ENCODE results near the gene RTP5. TPM values are rescaled to one million over a fixed set of nuclear protein-coding genes. Genes with fewer than 3 reads are reported as not detected.

Gene RTP5
- total RNA-seq, 2 donors from 2014 or later, result not detected

GRCh38 chr2:241834527-241835210, 34.9 kb upstream of the RTP5 start:
- Histone ChIP-seq H3K9me3 (no peaks in the 10 kb centered on the region), H3K4me1 (no peaks in the 10 kb centered on the region), H3K27ac (no peak overlapping the region), H3K4me3 (no peak overlapping the region), H3K36me3 (replicated peaks in 1 of 2; ENCODE audit: insufficient read depth in 1 of 2, low read depth in 2 of 2) (no peaks in the 10 kb centered on the region), H3K27me3 (no peaks in the 10 kb centered on the region)
- 84% methylated on average over 10 of the region's 10 CpGs for WGBS, 2 donors
- no peak for DNase-seq
- intact Hi-C loops (cut with DNase I), result no loop called here
- no peak for TF ChIP-seq POLR2A (IDR thresholded peaks at IDR 0.05)
- no peak for TF ChIP-seq CTCF (IDR thresholded peaks at IDR 0.05)
- no peak for ATAC-seq

DNA sequence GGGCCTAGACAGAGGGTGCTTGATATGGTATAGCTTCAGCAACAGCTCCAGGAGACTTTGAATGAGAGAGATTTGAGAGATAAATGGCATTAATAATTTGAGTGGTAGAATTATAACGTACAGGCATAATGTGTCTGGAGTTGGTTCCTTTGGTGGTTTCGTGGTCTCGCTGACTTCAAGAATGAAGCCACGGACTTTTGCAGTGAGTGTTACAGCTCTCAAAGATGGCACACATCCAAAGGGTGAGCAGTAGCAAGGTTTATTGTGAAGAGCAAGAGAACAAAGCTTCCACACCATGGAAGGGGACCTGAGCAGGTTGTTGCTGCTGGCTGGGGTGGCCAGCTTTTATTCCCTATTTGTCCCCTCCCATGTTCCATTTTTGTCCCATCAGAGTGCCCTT, 33.9 kb upstream of the RTP5 start:
- Histone ChIP-seq H3K27me3 (no peaks in the 10 kb centered on the region), H3K27ac (no peak overlapping the region), H3K4me3 (no peak overlapping the region), H3K4me1 (no peaks in the 10 kb centered on the region), H3K9me3 (no peaks in the 10 kb centered on the region), H3K36me3 (replicated peaks in 1 of 2; ENCODE audit: insufficient read depth in 1 of 2, low read depth in 2 of 2) (no peaks in the 10 kb centered on the region)
- no peak for TF ChIP-seq POLR2A (IDR thresholded peaks at IDR 0.05)
- TF ChIP-seq CTCF (IDR thresholded peaks at IDR 0.05), result no peak
- 56 to 76% methylated on average over 4 of the region's 4 CpGs for WGBS, 2 donors
- ATAC-seq (no peak), DNase-seq (no peak)
- intact Hi-C loops (cut with DNase I), result no loop called here

DNA sequence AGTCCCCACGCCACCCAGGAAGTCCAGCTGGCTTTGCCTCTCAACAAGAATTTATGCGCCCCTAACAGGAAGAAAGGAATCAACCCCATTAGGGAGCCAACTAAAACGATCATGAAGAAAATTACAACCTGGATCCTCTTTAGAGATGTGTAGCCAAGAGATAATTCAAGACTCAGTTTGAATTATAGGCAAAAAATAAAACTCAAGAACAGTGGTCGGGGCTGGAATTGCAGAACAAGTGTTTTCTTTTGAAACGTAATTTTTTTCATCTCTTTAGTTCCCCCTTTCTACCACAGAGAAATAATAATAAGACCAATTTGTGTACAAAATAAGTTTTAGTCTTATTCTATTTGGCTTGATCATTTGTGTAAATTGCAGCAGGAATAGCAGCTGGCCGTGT, 33.2 kb upstream of the RTP5 start:
- Histone ChIP-seq H3K27ac (no peak overlapping the region), H3K27me3 (no peaks in the 10 kb centered on the region), H3K36me3 (replicated peaks in 1 of 2; ENCODE audit: insufficient read depth in 1 of 2, low read depth in 2 of 2) (no peaks in the 10 kb centered on the region), H3K4me1 (no peaks in the 10 kb centered on the region), H3K4me3 (no peak overlapping the region), H3K9me3 (no peaks in the 10 kb centered on the region)
- ATAC-seq, result no peak
- intact Hi-C loops (cut with DNase I), result no loop called here
- 52 to 55% methylated on average over 6 of the region's 6 CpGs for WGBS, 2 donors
- DNase-seq, result no peak
- no peak for TF ChIP-seq CTCF (IDR thresholded peaks at IDR 0.05)
- TF ChIP-seq POLR2A (IDR thresholded peaks at IDR 0.05), result no peak

DNA sequence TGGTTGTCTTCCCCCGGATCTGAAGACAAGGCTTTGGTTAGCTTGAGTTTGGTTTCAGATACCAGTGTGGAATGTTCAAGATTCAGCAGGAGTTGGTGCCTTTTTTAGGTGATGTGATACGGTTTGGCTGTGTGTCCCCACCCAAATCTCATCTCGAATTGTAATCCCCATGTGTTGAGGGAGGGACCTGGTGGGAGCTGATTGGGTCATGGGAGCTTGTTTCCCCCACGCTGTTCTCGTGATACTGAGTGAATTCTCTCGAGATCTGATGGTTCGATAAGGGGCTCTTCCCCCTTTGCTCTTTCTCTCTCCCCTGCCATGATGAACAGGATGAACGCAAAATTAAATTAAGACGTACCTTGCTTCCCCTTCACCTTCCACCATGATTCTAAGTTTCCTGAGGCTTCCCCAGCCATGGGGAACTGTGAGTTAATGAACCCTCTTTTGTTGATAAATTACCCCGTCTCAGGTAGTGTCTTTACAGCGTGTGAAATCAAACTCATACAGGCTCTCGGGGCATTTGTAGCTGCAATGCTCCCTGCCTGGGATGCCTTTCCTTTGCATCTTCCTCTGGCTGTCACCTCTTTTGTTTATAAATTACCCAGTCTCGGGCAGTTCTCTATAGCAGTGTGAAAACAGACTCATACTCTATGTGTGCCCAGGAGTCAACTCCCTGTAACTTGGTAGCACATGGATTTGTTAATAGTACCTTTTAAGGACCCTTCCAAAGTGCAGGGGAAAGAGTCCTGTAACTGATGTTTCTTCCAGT, 32.1 kb upstream of the RTP5 start:
- no peaks in the 10 kb centered on the region for H3K36me3 ChIP-seq (replicated peaks in 1 of 2; ENCODE audit: insufficient read depth in 1 of 2, low read depth in 2 of 2)
- TF ChIP-seq CTCF (IDR thresholded peaks at IDR 0.05) (no peak), POLR2A (IDR thresholded peaks at IDR 0.05) (no peak)
- no peak overlapping the region for H3K27ac ChIP-seq
- intact Hi-C loops (cut with DNase I), result no loop called here
- H3K4me3 ChIP-seq, result no peak overlapping the region
- 42 to 45% methylated on average over 13 of the region's 13 CpGs for WGBS, 2 donors
- DNase-seq (no peak), ATAC-seq (no peak)
- H3K4me1 ChIP-seq, result no peaks in the 10 kb centered on the region
- H3K9me3 ChIP-seq, result no peaks in the 10 kb centered on the region
- no peaks in the 10 kb centered on the region for H3K27me3 ChIP-seq

Data from body of pancreas (tissue), 4 donors.